Ishikawa (cell line): ENCODE results near the gene ZNF536.

Source experiments
- CEBPB ChIP-seq: IDR thresholded peaks from 2 replicates; pipeline ENCODE4 v1.6.1; 2012
- CREB1 ChIP-seq: IDR thresholded peaks from 2 replicates; pipeline ENCODE4 v1.6.1; 2012; ENCODE audit warnings: low read depth
- EGR1 ChIP-seq: IDR thresholded peaks from 2 replicates; pipeline ENCODE4 v1.6.1; 2012
- EP300 ChIP-seq: IDR thresholded peaks from 2 replicates; pipeline ENCODE4 v1.6.1; 2012; ENCODE audit warnings: borderline replicate concordance
- FOXM1 ChIP-seq: IDR thresholded peaks from 2 replicates; pipeline ENCODE4 v1.6.1; 2012; ENCODE audit warnings: low read depth, borderline replicate concordance
- NFIC ChIP-seq: IDR thresholded peaks from 2 replicates; pipeline ENCODE4 v1.6.1; 2012
- RAD21 ChIP-seq: IDR thresholded peaks from 2 replicates; pipeline ENCODE4 v1.6.1; 2012; ENCODE audit warnings: low read depth
- TAF1 ChIP-seq: IDR thresholded peaks from 2 replicates; pipeline ENCODE4 v1.6.1; 2012; ENCODE audit warnings: low read depth, mild to moderate bottlenecking
- TCF12 ChIP-seq: IDR thresholded peaks from 2 replicates; pipeline ENCODE4 v1.6.1; 2012; ENCODE audit warnings: low read depth
- TEAD4 ChIP-seq: IDR thresholded peaks from 2 replicates; pipeline ENCODE4 v1.6.1; 2012
- YY1 ChIP-seq: IDR thresholded peaks from 2 replicates; pipeline ENCODE4 v1.6.1; 2012; ENCODE audit warnings: low read depth
- ZBTB7A ChIP-seq: IDR thresholded peaks from 2 replicates; pipeline ENCODE4 v1.6.1; 2012; ENCODE audit warnings: low read depth
- TF ChIP-seq, protein P1 (sequence below): IDR thresholded peaks from 2 replicates; pipeline ENCODE4 v1.6.1; 2012
- TF ChIP-seq, protein P2 (sequence below): IDR thresholded peaks from 2 replicates; pipeline ENCODE4 v1.6.1; 2012
- TF ChIP-seq, protein P3 (sequence below): IDR thresholded peaks from 2 replicates; pipeline ENCODE4 v1.6.1; 2012; ENCODE audit warnings: low read depth, mild to moderate bottlenecking

Gene ZNF536

DNA sequence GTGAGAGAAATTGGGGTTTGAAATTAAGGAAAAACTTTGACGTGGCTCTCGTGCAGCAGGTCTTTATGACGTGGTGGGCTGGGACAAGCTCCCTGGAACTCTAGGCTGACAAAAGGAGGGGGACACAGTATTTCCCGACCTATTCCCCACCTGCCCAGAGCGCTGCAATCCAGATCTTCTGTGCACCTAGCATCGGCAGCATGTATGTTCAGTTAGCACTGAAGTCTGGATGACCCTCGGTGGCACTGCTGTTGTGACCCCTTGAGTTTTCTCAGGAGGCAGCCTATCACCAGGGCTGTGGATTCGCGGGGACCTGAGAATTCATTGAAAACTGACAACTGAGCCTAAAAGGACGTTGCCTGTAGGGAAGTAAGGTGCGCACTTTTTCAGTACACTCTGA is 9.1 kb upstream of the ZNF536 start:
- no peak for TF ChIP-seq RAD21
- TF ChIP-seq CREB1: no peak
- TF ChIP-seq TCF12: no peak
- TF ChIP-seq EGR1: no peak
- no peak for TF ChIP-seq EP300
- no peak for TF ChIP-seq TEAD4
- no peak for TF ChIP-seq YY1
- TF ChIP-seq CEBPB: no peak
- TF ChIP-seq NFIC: no peak
- TF ChIP-seq, protein P1, sequence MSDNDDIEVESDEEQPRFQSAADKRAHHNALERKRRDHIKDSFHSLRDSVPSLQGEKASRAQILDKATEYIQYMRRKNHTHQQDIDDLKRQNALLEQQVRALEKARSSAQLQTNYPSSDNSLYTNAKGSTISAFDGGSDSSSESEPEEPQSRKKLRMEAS: no peak
- no peak for TF ChIP-seq TAF1
- TF ChIP-seq, protein P2, sequence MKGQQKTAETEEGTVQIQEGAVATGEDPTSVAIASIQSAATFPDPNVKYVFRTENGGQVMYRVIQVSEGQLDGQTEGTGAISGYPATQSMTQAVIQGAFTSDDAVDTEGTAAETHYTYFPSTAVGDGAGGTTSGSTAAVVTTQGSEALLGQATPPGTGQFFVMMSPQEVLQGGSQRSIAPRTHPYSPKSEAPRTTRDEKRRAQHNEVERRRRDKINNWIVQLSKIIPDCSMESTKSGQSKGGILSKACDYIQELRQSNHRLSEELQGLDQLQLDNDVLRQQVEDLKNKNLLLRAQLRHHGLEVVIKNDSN: no peak
- no peak for TF ChIP-seq ZBTB7A
- TF ChIP-seq, protein P3, sequence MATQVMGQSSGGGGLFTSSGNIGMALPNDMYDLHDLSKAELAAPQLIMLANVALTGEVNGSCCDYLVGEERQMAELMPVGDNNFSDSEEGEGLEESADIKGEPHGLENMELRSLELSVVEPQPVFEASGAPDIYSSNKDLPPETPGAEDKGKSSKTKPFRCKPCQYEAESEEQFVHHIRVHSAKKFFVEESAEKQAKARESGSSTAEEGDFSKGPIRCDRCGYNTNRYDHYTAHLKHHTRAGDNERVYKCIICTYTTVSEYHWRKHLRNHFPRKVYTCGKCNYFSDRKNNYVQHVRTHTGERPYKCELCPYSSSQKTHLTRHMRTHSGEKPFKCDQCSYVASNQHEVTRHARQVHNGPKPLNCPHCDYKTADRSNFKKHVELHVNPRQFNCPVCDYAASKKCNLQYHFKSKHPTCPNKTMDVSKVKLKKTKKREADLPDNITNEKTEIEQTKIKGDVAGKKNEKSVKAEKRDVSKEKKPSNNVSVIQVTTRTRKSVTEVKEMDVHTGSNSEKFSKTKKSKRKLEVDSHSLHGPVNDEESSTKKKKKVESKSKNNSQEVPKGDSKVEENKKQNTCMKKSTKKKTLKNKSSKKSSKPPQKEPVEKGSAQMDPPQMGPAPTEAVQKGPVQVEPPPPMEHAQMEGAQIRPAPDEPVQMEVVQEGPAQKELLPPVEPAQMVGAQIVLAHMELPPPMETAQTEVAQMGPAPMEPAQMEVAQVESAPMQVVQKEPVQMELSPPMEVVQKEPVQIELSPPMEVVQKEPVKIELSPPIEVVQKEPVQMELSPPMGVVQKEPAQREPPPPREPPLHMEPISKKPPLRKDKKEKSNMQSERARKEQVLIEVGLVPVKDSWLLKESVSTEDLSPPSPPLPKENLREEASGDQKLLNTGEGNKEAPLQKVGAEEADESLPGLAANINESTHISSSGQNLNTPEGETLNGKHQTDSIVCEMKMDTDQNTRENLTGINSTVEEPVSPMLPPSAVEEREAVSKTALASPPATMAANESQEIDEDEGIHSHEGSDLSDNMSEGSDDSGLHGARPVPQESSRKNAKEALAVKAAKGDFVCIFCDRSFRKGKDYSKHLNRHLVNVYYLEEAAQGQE: no peak
- no peak for TF ChIP-seq FOXM1

DNA sequence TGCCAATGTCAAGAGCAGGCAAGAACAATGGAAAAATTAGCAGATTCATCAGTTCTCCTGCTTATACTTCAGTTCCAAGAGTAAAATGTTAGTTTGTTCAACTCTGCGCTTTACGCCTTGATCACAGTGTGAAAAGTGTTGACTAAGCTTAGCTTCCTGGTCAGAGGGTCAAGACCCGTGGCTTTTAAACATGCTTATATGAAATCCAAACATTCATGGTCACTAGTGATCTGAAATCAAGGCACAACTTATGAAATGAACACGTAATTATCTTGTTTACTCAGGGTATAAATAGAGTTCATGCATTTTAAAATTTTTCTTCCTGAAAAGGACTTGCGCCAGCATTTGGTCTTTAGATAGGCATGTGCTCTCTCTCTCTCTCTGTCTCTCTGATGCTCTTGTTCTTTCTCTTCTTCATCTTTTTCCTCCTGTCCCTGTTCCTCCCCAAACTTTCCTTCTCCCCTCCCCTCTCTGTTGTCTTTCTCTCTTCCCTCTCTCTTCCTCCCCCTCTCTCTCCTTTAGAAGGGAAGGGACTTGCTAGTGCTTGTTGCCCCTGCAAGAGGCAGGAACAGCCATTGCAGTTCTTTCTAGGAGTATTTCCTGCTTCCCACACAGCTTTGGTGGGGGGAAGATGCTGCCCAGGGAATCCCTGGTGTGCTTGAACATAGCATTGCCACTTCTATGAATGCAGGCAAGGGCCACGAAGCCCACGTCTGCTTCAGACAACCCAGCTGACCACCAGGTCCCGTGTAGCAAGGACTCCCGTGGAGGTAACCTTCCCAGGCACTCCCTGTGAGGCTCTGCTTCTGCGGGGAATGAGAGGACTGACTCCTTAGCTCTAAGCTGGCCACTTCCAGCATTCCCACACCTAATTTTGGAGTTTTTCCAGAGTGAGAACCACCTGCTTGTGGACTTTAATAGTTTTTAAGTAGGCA is 7.1 kb upstream of the ZNF536 start:
- TF ChIP-seq TCF12: no peak

DNA sequence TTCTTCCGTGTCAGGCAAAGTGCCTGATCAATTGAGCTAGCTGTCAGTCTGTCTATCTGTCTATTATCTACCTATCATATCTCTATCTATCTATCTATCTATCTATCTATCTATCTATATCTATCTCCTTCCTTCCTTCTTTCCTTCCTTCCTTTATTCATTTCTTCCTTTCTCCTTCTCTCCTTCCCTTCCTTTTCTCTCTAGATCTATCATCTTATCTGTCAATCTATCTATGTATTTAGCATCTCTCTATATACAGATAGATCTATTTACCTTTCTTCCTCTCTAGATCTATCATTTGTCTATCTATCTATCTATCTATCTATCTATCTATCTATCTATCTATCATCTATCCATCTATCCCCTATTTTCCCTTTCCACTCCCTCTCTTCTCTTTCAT is 5.9 kb upstream of the ZNF536 start:
- TF ChIP-seq EP300: no peak
- no peak for TF ChIP-seq TAF1
- TF ChIP-seq CREB1: no peak
- TF ChIP-seq, protein P3: no peak
- TF ChIP-seq CEBPB: no peak
- no peak for TF ChIP-seq EGR1
- TF ChIP-seq RAD21: no peak
- no peak for TF ChIP-seq NFIC
- TF ChIP-seq ZBTB7A: no peak
- no peak for TF ChIP-seq FOXM1
- TF ChIP-seq, protein P1: no peak
- TF ChIP-seq, protein P2: no peak
- no peak for TF ChIP-seq TEAD4
- TF ChIP-seq TCF12: no peak

DNA sequence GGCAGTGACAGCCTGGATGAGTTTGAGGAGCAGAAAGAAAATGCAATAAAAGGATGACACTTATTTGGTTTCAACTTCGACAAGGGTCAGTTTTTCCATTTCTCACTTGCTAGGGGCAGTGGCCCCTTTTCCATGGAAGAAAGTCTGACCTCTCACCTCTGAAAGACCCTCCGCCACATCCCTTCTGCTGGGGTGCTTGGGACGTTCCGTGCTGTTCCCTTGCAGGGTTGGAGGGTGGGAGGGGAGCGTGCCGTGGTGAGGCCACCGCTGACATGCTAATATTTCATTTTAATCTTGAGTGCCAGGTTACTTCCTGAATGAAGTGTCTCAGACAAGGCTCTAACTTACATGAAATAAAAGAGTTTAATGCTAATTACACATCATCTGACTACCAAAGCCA is 5.2 kb upstream of the ZNF536 start:
- TF ChIP-seq FOXM1 (no peak), TEAD4 (no peak), TCF12 (no peak), YY1 (no peak), NFIC (no peak), CREB1 (no peak), RAD21 (no peak), TAF1 (no peak), CEBPB (no peak), EP300 (no peak), EGR1 (no peak), ZBTB7A (no peak)
- TF ChIP-seq, protein P2: no peak
- TF ChIP-seq, protein P3: no peak
- TF ChIP-seq, protein P1: no peak
